RWPE1 (cell line): ENCODE results near the gene GRIK4.

Source experiments
- CTCF ChIA-PET: fragments of 350-600 bp; sonication (Branson Sonifier 250); formaldehyde crosslinking; extraction: SDS; loops from one replicate; lab custom pipeline; 2021; lab: Yijun Ruan, JAX
- POLR2A ChIA-PET: fragments of 400-600 bp; formaldehyde crosslinking; extraction: SDS; loops from one replicate; lab custom pipeline; 2020; ENCODE audit warnings: antibody characterized with exemption; ENCODE audit not compliant: low non-redundant PET; lab: Yijun Ruan, JAX
- DNase-seq: peaks from one replicate; pipeline ENCODE4 v3.0.0; 2012; ENCODE audit warnings: low spot score
- H3K27ac ChIP-seq: fragments of 450-650 bp; 2 replicates; pipeline ENCODE4 v1.5.1; 2017
- CTCF ChIP-seq: fragments of 450-650 bp; conservative IDR thresholded peaks from 2 replicates; pipeline ENCODE4 v1.5.1; 2017; ENCODE audit warnings: low read depth, mild to moderate bottlenecking

Gene GRIK4

GRCh38 chr11:120517801-120518291 is 6.3 kb downstream of the GRIK4 start:
- TF ChIP-seq CTCF = no peak
- ChIA-PET CTCF (no interaction called here), POLR2A (no interaction called here)
- DNase-seq = no peak
- H3K27ac ChIP-seq = no peak overlapping the region

- POLR2A ChIA-PET = no interaction called here
- no peak overlapping the region for H3K27ac ChIP-seq
- TF ChIP-seq CTCF = no peak
- CTCF ChIA-PET = no interaction called here
- no peak for DNase-seq
These were observed 6.8 kb downstream of the GRIK4 start for GRCh38 chr11:120518356-120518755.

DNA sequence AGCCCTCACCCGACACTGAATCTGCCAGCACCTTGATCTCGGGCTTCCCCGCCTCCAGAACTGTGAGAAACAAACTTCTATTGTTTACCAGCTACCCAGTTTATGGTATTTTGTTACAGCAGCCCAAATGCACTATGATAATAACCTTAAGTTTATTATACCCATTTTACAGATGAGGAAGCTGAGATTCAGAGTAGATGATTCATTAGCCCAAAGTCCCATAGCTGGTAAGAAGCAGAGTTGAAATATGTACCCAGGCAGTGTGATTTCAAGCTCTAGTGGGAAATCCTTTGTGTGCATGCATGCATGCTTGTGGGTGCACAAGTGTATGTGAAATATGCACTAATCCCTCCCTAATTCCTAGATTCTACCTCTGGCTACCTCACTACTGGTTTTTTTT is 7.9 kb downstream of the GRIK4 start:
- no peak for DNase-seq
- POLR2A ChIA-PET = no interaction called here
- CTCF ChIA-PET = no interaction called here
- no peak overlapping the region for H3K27ac ChIP-seq
- no peak for TF ChIP-seq CTCF

GRCh38 chr11:120520091-120520822 is 8.7 kb downstream of the GRIK4 start:
- ChIA-PET POLR2A (no interaction called here), CTCF (no interaction called here)
- no peak overlapping the region for H3K27ac ChIP-seq
- DNase-seq = no peak
- TF ChIP-seq CTCF = no peak

GRCh38 chr11:120521176-120521575 is 9.6 kb downstream of the GRIK4 start:
- no peak overlapping the region for H3K27ac ChIP-seq
- TF ChIP-seq CTCF = no peak
- DNase-seq = no peak
- ChIA-PET CTCF (no interaction called here), POLR2A (no interaction called here)

DNA sequence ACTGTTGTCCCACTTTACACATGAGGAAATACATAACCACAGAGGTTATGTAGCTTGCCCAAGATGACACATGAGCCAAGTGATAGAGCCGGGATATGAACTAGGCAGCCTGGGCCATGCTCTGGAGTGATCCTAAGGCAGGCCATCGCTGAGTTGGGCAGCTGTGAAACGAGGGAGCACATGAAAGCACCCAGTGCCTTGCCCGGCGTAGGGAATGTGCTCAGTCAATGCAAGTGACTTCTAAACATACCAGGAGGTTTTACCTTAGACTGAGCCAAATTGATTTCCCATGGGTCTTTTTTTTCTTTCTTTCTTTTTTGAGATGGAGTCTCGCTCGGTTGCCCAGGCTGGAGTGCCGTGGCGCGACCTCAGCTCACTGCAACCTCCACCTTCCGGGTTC is 10.5 kb downstream of the GRIK4 start:
- CTCF ChIA-PET = interaction anchor here (0.6 kb wide), 1 partner anchor 338 kb away, joined by 3 read pairs; no protein-coding TSS in a partner anchor
- no peak overlapping the region for H3K27ac ChIP-seq
- no peak for TF ChIP-seq CTCF
- POLR2A ChIA-PET = no interaction called here
- no peak for DNase-seq
